Kidney glomerular epithelial cell (primary cell): ENCODE results near the gene IP6K1.
"Not testable (repeated sequence)": the region's sequence is repeated elsewhere in the genome, so short reads cannot be mapped to it uniquely, and the experiment has no call there.

Source experiments
- DNase-seq: peaks from one replicate; lab custom pipeline; 2025; lab: John Stamatoyannopoulos, UW

IP6K1 gene

GRCh38 chr3:49769286-49769915, 16.9 kb downstream of the IP6K1 start:
- DNase-seq: no peak

DNA sequence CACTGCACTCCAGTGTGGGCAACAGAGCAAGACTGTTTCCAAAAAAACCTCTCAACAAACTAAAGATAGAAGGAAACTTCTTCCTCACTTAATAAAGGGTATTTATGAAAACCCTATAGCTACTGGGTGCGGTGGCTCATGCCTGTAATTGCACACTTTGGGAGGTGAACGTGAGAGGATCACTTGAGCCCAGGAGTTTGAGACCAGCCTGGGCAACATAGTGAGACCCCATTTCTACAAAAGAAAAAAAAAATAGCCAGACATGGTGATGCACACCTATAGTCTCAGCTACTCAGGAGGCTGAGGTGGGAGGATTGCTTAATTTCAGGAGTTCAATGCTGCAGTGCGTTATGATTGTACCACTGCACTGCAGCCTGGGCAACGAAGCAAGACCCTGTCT, 22.4 kb downstream of the IP6K1 start:
- no peak for DNase-seq

- no peak for DNase-seq
Observed at GRCh38 chr3:49761661-49762060, 24.7 kb downstream of the IP6K1 start.

GRCh38 chr3:49759226-49759625, 27.1 kb downstream of the IP6K1 start:
- no peak for DNase-seq

DNA sequence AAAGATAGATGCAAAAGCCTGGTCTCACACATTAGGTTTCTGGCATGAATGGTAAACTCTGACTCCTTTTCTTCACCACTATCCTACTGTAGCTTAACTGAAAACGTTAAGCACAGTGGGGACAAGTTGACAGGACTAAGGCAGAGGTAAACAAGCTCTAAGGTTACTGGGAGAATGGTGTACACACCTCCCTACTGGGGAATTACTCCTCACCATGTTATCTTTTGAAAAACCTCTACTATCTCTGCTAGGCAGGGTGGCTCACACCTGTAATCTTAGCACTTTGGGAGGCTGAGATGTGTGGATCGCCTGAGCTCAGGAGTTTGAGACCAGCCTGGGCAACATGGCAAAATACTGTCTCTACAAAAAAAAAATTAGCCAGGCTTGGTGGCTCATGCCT, 29.1 kb downstream of the IP6K1 start:
- no peak for DNase-seq

GRCh38 chr3:49756036-49756435, 30.3 kb downstream of the IP6K1 start:
- DNase-seq: no peak

GRCh38 chr3:49754536-49754935, 31.8 kb downstream of the IP6K1 start:
- DNase-seq: no peak

GRCh38 chr3:49751501-49751900, 34.8 kb downstream of the IP6K1 start:
- no peak for DNase-seq

- DNase-seq: no peak
Observed at GRCh38 chr3:49750056-49750455, 36.3 kb downstream of the IP6K1 start.

- not testable (repeated sequence) for DNase-seq
Observed at GRCh38 chr3:49748874-49749273, 37.5 kb downstream of the IP6K1 start.

- no peak for DNase-seq
Observed at GRCh38 chr3:49747792-49748480, 38.4 kb downstream of the IP6K1 start.

DNA sequence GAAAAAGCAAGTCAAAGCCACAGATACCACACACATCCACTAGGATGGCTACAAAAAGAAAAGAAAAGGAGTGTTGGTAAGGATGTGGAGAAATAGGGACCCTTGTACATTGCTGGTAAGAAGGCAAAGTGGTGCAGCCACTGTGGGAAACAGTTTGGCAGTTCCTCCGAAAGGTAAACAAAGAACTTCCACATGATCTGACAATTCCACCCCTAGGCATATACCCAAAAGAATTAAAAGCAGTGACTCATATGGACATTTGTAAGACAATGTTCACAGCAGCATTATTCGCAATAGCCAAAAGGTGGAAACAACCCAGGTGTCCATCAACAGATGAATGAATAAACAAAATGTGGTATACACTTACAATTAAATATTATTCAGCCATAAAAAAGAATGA, 40.4 kb downstream of the IP6K1 start:
- DNase-seq: no peak

GRCh38 chr3:49740427-49740826, 45.9 kb downstream of the IP6K1 start:
- DNase-seq: no peak

GRCh38 chr3:49738067-49738713, 48.2 kb downstream of the IP6K1 start:
- no peak for DNase-seq

DNA sequence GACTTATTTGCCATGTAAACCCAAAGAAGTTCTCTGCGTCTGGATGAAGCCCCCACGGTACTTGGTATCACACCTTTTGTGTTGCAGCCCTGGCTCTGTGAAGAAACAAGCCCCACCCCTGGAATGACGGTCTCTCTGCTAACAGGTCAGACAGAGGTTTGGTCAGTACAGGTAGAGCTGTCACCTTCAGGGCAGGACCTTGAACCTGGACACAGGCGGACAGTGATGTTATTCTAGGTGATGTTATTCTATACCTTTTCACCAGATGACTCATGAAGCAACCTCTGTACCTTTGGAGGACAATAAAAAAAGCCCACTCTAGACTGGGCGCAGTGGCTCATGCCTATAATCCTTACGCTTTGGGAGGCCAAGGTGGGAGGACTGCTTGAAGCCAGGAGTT, 51.6 kb downstream of the IP6K1 start:
- DNase-seq: no peak

DNA sequence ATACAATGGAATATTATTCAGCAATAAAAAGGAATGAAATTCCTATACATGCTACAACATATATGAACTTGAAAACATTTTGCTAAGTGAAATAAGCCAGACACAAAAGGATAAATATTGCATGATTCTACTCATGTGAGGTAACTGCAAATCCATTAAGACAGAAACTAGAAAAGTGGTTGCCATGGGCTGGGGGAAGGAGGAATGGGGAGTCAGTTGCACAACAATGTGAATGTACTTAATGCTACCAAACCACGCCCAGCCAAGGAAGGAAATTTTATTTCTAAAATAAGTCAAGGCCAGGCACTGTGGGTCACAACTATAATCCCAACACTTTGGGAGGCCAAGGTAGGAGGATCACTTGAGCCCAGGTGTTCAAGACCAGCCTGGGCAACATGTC, 52.8 kb downstream of the IP6K1 start:
- no peak for DNase-seq

- no peak for DNase-seq
Observed at GRCh38 chr3:49732597-49732996, 53.7 kb downstream of the IP6K1 start.

GRCh38 chr3:49729966-49730609, 56.3 kb downstream of the IP6K1 start:
- no peak for DNase-seq

- no peak for DNase-seq
Observed at GRCh38 chr3:49727924-49728361, 58.4 kb downstream of the IP6K1 start.

- no peak for DNase-seq
Observed at GRCh38 chr3:49727154-49727923, 59.0 kb downstream of the IP6K1 start.

GRCh38 chr3:49725906-49726681, 60.2 kb downstream of the IP6K1 start:
- DNase-seq: no peak
